SK-N-SH (cell line): Measurements from ENCODE around the gene OCEL1. TPM values are rescaled to one million over a fixed set of nuclear protein-coding genes. Genes with fewer than 3 reads are reported as not detected.

ENCODE experiments used
- CHD2 ChIP-seq: fragments of 150-350 bp; IDR thresholded peaks from 2 replicates; pipeline ENCODE4 v1.6.1; 2018; ENCODE audit warnings: low read length; ENCODE audit not compliant: partially characterized antibody
- ELF1 ChIP-seq: IDR thresholded peaks from 2 replicates; pipeline ENCODE4 v1.4.0; 2012
- EP300 ChIP-seq, 2 experiments: IDR thresholded peaks; 2 replicates each; pipeline versions ENCODE4 v1.4.0 to v1.6.1; 2012; ENCODE audit warnings: borderline replicate concordance in 1 of 2, low read depth in 1 of 2, low read length in 1 of 2
- EZH2phosphoT487 ChIP-seq: fragments of 200-600 bp; sonication (generic); IDR thresholded peaks from 2 replicates; pipeline ENCODE4 v1.6.1; 2017; ENCODE audit warnings: low read depth, mixed run types, mild to moderate bottlenecking, antibody characterized with exemption, moderate library complexity, borderline replicate concordance
- FOXJ3 ChIP-seq: sonication (generic); formaldehyde crosslinking; IDR thresholded peaks from 2 replicates; pipeline ENCODE4 v1.5.1; 2020; ENCODE audit warnings: mild to moderate bottlenecking, missing genetic modification reagents
- FOXM1 ChIP-seq: IDR thresholded peaks from 2 replicates; pipeline ENCODE4 v1.4.0; 2012; ENCODE audit warnings: low read depth, mild to moderate bottlenecking
- IRF3 ChIP-seq: fragments of 150-350 bp; IDR thresholded peaks from 2 replicates; pipeline ENCODE4 v1.6.1; 2016; ENCODE audit warnings: mild to moderate bottlenecking, low read depth, low read length
- MEF2A ChIP-seq: IDR thresholded peaks from 2 replicates; pipeline ENCODE4 v1.4.0; 2012; ENCODE audit warnings: low read depth, borderline replicate concordance
- NRF1 ChIP-seq: IDR thresholded peaks from 2 replicates; pipeline ENCODE4 v1.6.1; 2012; ENCODE audit warnings: low read depth, mild to moderate bottlenecking, low read length
- RAD21 ChIP-seq: IDR thresholded peaks from 2 replicates; pipeline ENCODE4 v1.6.1; 2012; ENCODE audit warnings: mild to moderate bottlenecking, low read length
- REST ChIP-seq: IDR thresholded peaks from 2 replicates; pipeline ENCODE4 v1.6.1; 2012; ENCODE audit warnings: mild to moderate bottlenecking, low read depth, low read length, moderate library complexity
- RFX5 ChIP-seq: IDR thresholded peaks from 2 replicates; pipeline ENCODE4 v1.6.1; 2012; ENCODE audit warnings: mild to moderate bottlenecking, improper control_type of control experiment, low read length
- SMC3 ChIP-seq: IDR thresholded peaks from 2 replicates; pipeline ENCODE4 v1.6.1; 2012; ENCODE audit warnings: low read depth, low read length, improper control_type of control experiment
- TCF12 ChIP-seq: IDR thresholded peaks from 2 replicates; pipeline ENCODE4 v1.4.0; 2012
- YY1 ChIP-seq: IDR thresholded peaks from 2 replicates; pipeline ENCODE4 v1.4.0; 2012; ENCODE audit warnings: low read depth, mild to moderate bottlenecking
- polyA plus RNA-seq, 3 experiments: library from polyadenylated mRNA; depleted of rRNA; stranded (reverse); fragments of >200 nt; gene quantifications; 2 replicates each; pipeline ENCODE4 v1.2.3, GENCODE V29; 2012

The OCEL1 gene
- polyA plus RNA-seq, 1 of the 3 experiments (the other 2 are of a cell fraction) = 9.8 TPM

DNA sequence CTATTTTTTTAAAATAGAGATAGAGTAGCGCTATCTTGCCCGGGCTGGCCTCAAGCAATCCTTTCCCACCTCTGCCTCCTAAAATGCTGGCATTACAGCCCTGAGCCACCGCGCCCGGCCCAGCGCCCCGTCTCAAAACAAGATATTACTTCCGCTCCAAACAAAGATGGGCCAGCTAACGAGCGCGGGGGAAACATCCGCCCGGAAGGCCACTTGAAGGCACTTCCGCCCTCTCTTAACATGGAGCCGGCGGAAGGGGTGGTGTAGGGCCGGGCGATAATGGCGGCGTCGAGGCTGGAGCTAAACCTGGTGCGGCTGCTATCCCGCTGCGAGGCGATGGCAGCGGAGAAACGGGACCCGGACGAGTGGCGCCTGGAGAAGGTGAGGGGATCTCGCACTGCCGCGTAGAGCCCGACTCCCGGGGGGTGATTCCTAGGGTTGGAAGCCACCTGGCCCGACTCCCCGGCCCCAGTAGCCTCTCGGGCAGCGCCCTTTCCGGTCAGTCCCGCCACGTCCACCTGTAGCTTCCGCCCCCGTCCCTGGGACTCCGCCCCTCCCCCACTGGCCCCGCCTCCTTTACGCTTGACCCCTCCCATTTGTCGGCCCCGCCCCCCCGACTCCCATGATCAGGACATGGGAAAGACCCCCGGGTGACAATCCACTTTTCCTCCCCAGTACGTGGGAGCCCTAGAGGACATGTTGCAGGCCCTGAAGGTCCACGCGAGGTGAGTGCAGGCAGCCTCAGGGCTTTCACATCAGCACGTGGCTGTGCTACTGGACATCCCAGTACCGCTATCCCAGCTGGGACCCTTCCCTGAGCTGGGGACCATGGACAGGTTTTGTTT, 10.7 kb upstream of the OCEL1 start, which contains the start of gene USE1 (continued):
- TF ChIP-seq IRF3 (no peak), REST (peak; percentile 46; the same call in 1 of the 2 replicates), MEF2A (no peak), SMC3 (no peak), ELF1 (peak; percentile 99), YY1 (peak; percentile 99), CHD2 (peak; percentile 63), RFX5 (no peak), EZH2phosphoT487 (no peak), NRF1 (no peak), FOXJ3 (CRISPR knock-in tag) (no peak; the same call in 1 of the 2 replicates), RAD21 (no peak), TCF12 (peak; percentile 20; the same call in 1 of the 2 replicates), EP300 (IDR thresholded peaks at IDR 0.05; ENCODE audit: borderline replicate concordance in 1 of 2, low read depth in 1 of 2, low read length in 1 of 2) (peak in 1 of 2 experiments; percentile 53; a peak in 1 of 4 replicates), FOXM1 (peak; percentile 41; the same call in 1 of the 2 replicates)
- TF ChIP-seq, all 33 proteins: peak for 18
